AG04449 (cell line): ENCODE results near the gene PIAS1.
"Not testable (repeated sequence)": the region's sequence is repeated elsewhere in the genome, so short reads cannot be mapped to it uniquely, and the experiment has no call there.

Source experiments
- CTCF ChIA-PET: fragments of 350-600 bp; formaldehyde crosslinking; extraction: SDS; loops from one replicate; lab custom pipeline; 2021; ENCODE audit warnings: antibody characterized with exemption; lab: Yijun Ruan, JAX
- POLR2A ChIA-PET: fragments of 400-600, 350-600 bp; formaldehyde crosslinking; extraction: SDS; loops from one replicate; lab custom pipeline; 2020; ENCODE audit warnings: antibody characterized with exemption, inconsistent platforms; lab: Yijun Ruan, JAX
- DNase-seq: peaks from one replicate; pipeline ENCODE4 v3.0.0-alpha.2; 2010; ENCODE audit warnings: low read depth, low spot score
- H3K4me3 ChIP-seq: 2 replicates; pipeline ENCODE4 v1.5.1; 2011; ENCODE audit warnings: low read depth, mild to moderate bottlenecking, control low read depth, low read length
- TF ChIP-seq, protein P1 (sequence below): IDR thresholded peaks from one replicate; pipeline ENCODE4 v1.5.1; 2011; ENCODE audit warnings: mild to moderate bottlenecking, moderate library complexity, low read length, control low read depth, inconsistent platforms; ENCODE audit not compliant: insufficient read depth; ENCODE audit errors: missing control alignments

PIAS1 gene

DNA sequence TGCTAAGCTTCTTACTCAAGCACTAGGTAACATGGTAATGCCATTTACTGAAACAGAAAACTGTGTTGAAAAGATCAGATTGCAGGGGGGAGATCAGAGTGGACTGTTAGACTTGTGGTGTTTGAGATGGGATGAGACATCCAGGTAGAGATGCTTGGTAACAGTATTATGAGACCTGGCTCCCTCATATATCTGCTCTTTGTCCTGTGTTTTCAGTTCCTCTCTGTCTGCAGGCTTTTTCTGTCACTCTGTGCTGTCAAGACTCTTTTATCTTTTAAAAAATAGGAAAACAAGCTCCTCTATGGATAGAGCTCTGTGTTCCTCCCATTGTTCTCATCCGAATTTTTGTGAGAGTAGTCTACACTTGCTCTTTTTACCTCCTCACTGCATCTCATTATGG, 103.0 kb downstream of the PIAS1 start:
- H3K4me3 ChIP-seq = no peak overlapping the region
- ChIA-PET POLR2A (no interaction called here), CTCF (interaction anchor here (1.2 to 8.6 kb wide), 4 partner anchors 11 to 300 kb away, joined by 3 to 212 read pairs (median 7); no protein-coding TSS in a partner anchor)
- no peak for DNase-seq
- TF ChIP-seq, protein P1, sequence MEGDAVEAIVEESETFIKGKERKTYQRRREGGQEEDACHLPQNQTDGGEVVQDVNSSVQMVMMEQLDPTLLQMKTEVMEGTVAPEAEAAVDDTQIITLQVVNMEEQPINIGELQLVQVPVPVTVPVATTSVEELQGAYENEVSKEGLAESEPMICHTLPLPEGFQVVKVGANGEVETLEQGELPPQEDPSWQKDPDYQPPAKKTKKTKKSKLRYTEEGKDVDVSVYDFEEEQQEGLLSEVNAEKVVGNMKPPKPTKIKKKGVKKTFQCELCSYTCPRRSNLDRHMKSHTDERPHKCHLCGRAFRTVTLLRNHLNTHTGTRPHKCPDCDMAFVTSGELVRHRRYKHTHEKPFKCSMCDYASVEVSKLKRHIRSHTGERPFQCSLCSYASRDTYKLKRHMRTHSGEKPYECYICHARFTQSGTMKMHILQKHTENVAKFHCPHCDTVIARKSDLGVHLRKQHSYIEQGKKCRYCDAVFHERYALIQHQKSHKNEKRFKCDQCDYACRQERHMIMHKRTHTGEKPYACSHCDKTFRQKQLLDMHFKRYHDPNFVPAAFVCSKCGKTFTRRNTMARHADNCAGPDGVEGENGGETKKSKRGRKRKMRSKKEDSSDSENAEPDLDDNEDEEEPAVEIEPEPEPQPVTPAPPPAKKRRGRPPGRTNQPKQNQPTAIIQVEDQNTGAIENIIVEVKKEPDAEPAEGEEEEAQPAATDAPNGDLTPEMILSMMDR = no peak

DNA sequence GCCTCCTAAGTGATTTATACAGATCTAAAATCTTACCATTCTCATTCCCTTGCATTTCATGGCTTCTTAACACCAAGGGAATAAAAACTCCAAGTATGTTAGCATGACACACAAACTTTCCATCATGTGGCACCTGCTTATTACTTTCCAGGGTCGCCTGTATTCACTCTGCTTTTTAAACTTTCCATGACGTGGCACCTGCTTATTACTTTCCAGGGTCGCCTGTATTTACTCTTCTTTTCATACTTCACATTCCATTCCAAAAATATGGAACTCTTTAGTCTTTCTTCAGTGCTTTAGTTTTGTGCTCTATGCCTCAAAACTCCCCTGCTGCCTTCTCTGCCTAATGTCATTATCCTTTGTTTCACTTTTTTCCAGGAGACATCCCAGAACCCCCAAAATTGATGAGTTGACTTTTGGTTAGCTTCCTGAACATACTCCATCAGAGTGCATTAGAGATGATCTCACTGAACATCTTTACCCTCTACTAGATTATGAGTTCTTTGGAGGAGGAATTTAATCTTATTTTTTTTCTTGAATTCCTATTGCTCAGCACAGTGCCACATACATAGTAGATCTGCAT, 104.0 kb downstream of the PIAS1 start:
- no peak for DNase-seq
- POLR2A ChIA-PET = no interaction called here
- CTCF ChIA-PET = interaction anchor here (1.1 to 8.6 kb wide), 3 partner anchors 12 to 295 kb away, joined by 3 to 212 read pairs (median 9); no protein-coding TSS in a partner anchor
- no peak overlapping the region for H3K4me3 ChIP-seq
- TF ChIP-seq, protein P1 = no peak

DNA sequence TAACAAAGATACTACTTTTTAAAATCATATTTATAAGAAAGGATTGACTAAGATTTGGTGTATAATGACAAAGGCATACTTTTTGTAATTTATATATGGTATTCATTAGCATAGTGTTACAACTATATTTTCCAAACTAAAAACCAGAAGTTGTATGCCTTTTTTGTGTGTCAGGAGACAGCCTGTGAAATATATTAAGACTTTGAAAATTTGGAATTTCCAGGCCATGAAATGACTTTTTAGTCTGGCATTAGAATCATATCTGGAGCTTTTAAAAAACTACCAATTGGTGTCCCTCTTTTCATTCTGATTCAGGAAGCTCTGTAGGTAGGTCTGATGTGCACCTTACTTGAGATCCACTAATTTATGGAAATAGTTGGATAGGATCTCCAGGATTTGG, 109.1 kb downstream of the PIAS1 start:
- CTCF ChIA-PET = interaction anchor here (0.6 to 4.2 kb wide), 3 partner anchors 7 to 300 kb away, joined by 3 to 26 read pairs (median 23); no protein-coding TSS in a partner anchor
- H3K4me3 ChIP-seq = no peak overlapping the region
- POLR2A ChIA-PET = no interaction called here
- no peak for DNase-seq
- TF ChIP-seq, protein P1 = no peak

DNA sequence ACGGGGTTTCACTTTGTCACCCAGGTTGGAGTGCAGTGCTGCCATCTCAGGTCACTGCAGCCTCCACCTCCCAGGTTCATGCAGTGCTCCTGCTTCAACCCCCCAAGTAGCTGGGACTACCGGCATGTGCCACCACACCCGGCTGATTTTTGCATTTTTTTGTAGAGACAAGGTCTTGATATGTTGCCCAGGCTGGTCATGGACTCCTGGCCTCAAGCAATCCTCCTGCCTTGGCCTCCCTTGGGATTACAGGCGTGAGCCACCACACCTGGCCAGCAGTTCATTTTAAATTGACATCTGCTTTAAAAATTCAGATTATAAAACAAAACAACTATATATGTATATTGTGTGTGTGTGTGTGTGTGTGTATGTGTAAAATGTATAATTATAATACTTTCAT, 112.7 kb downstream of the PIAS1 start:
- ChIA-PET POLR2A (no interaction called here), CTCF (interaction anchor here (1.2 to 4.2 kb wide), 2 partner anchors 13 to 304 kb away, joined by 6 to 16 read pairs; no protein-coding TSS in a partner anchor)
- DNase-seq = no peak

DNA sequence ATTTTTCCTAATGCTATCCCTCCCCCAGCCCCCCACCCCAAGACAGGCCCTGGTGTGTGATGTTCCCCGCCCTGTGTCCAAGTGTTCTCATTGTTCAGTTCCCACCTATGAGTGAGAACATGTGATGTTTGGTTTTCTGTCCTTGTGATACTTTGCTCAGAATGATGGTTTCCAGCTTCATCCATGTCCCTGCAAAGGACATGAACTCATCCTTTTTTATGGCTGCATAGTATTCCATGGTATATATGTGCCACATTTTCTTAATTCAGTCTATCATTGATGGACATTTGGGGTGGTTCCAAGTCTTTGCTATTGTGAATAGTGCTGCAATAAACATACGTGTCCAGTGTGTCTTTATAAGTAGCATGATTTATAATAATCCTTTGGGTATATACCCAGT, 117.9 kb downstream of the PIAS1 start:
- POLR2A ChIA-PET, DNase-seq, H3K4me3 ChIP-seq: not testable (repeated sequence)
- CTCF ChIA-PET = interaction anchor here (1.8 kb wide), 1 partner anchor 17 kb away, joined by 5 read pairs; no protein-coding TSS in a partner anchor

More for the DNA sequence above, 112.7 kb downstream of the PIAS1 start:
- H3K4me3 ChIP-seq = no peak overlapping the region
- TF ChIP-seq, protein P1 = no peak

DNA sequence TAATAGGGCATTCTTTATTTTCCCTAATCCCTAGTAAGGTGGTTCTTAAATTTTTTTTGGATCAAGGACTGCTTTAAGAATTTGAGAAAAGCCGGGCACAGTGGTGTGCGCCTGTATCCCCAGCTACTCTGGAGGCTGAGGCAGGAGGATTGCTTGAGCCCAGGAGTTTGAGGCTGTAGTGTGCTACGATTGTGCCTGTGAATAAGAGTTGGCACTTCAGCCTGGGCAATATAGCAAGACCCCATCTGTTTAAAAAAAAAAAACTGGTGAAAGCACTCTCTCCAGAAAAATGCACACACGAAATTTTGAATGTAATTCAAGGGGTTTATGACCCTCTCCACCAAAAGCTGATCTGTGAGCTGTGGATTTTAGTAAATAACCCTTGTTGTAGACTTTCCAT, 119.0 kb downstream of the PIAS1 start:
- ChIA-PET CTCF (interaction anchor here (1.2 to 1.8 kb wide), 2 partner anchors 18 to 310 kb away, joined by 5 read pairs; no protein-coding TSS in a partner anchor), POLR2A (no interaction called here)
- no peak for DNase-seq
- no peak overlapping the region for H3K4me3 ChIP-seq
- TF ChIP-seq, protein P1 = no peak
